ENCODE results near the gene BAK1.

The BAK1 gene

GRCh38 chr6:33586108-33586640 is 6.1 kb upstream of the BAK1 start:
- DNase-seq = no peak
- TF ChIP-seq GATA1 (IDR thresholded peaks at IDR 0.05; ENCODE audit: low read depth, low read length) (no peak), POLR2A (IDR thresholded peaks at IDR 0.05; ENCODE audit: low read length) (no peak)

GRCh38 chr6:33585403-33586107 is 5.5 kb upstream of the BAK1 start:
- no peak for TF ChIP-seq GATA1 (IDR thresholded peaks at IDR 0.05; ENCODE audit: low read depth, low read length)
- no peak for TF ChIP-seq POLR2A (IDR thresholded peaks at IDR 0.05; ENCODE audit: low read length)
- DNase-seq = peak; percentile 61 to 81

GRCh38 chr6:33584700-33585402 is 4.8 kb upstream of the BAK1 start:
- no peak for DNase-seq
- TF ChIP-seq POLR2A (IDR thresholded peaks at IDR 0.05; ENCODE audit: low read length) = no peak
- TF ChIP-seq GATA1 (IDR thresholded peaks at IDR 0.05; ENCODE audit: low read depth, low read length) = no peak

GRCh38 chr6:33583591-33584155 is 3.6 kb upstream of the BAK1 start:
- no peak for TF ChIP-seq GATA1 (IDR thresholded peaks at IDR 0.05; ENCODE audit: low read depth, low read length)
- TF ChIP-seq POLR2A (IDR thresholded peaks at IDR 0.05; ENCODE audit: low read length) = no peak
- no peak for DNase-seq

- TF ChIP-seq GATA1 (IDR thresholded peaks at IDR 0.05; ENCODE audit: low read depth, low read length) (no peak), POLR2A (IDR thresholded peaks at IDR 0.05; ENCODE audit: low read length) (no peak)
- no peak for DNase-seq
Observed at GRCh38 chr6:33581186-33581585, 1.1 kb upstream of the BAK1 start.

GRCh38 chr6:33578588-33579011 is 1.5 kb downstream of the BAK1 start:
- peak; percentile 47 to 59 for DNase-seq
- TF ChIP-seq POLR2A (IDR thresholded peaks at IDR 0.05; ENCODE audit: low read length) = no peak
- no peak for TF ChIP-seq GATA1 (IDR thresholded peaks at IDR 0.05; ENCODE audit: low read depth, low read length)

- no peak for TF ChIP-seq POLR2A (IDR thresholded peaks at IDR 0.05; ENCODE audit: low read length)
- TF ChIP-seq GATA1 (IDR thresholded peaks at IDR 0.05; ENCODE audit: low read depth, low read length) = no peak
- DNase-seq = no peak
Observed at GRCh38 chr6:33578164-33578563, 1.9 kb downstream of the BAK1 start.

- TF ChIP-seq GATA1 (IDR thresholded peaks at IDR 0.05; ENCODE audit: low read depth, low read length) (no peak), POLR2A (IDR thresholded peaks at IDR 0.05; ENCODE audit: low read length) (no peak)
- DNase-seq = no peak
Observed at GRCh38 chr6:33577718-33578117, 2.4 kb downstream of the BAK1 start.

GRCh38 chr6:33577106-33577535 is 3.0 kb downstream of the BAK1 start:
- no peak for TF ChIP-seq GATA1 (IDR thresholded peaks at IDR 0.05; ENCODE audit: low read depth, low read length)
- no peak for TF ChIP-seq POLR2A (IDR thresholded peaks at IDR 0.05; ENCODE audit: low read length)
- DNase-seq = no peak

- TF ChIP-seq POLR2A (IDR thresholded peaks at IDR 0.05; ENCODE audit: low read length) (no peak), GATA1 (IDR thresholded peaks at IDR 0.05; ENCODE audit: low read depth, low read length) (no peak)
- no peak for DNase-seq
Observed at GRCh38 chr6:33576668-33577067, 3.4 kb downstream of the BAK1 start.

GRCh38 chr6:33575211-33575610 is 4.9 kb downstream of the BAK1 start:
- DNase-seq = no peak
- TF ChIP-seq POLR2A (IDR thresholded peaks at IDR 0.05; ENCODE audit: low read length) (no peak), GATA1 (IDR thresholded peaks at IDR 0.05; ENCODE audit: low read depth, low read length) (no peak)

GRCh38 chr6:33571637-33572316 is 8.3 kb downstream of the BAK1 start:
- no peak for DNase-seq
- TF ChIP-seq POLR2A (IDR thresholded peaks at IDR 0.05; ENCODE audit: low read length) (no peak), GATA1 (IDR thresholded peaks at IDR 0.05; ENCODE audit: low read depth, low read length) (no peak)

GRCh38 chr6:33570806-33571636 is 9.1 kb downstream of the BAK1 start:
- peak; percentile 85 to 88 for DNase-seq
- TF ChIP-seq POLR2A (IDR thresholded peaks at IDR 0.05; ENCODE audit: low read length) (peak; percentile 58), GATA1 (IDR thresholded peaks at IDR 0.05; ENCODE audit: low read depth, low read length) (no peak)

Measured in erythroblast (primary cell).